Epidermal melanocyte (primary cell): ENCODE data around the gene SPATA22.
A peak's percentile ranks its signal among the peaks of the same experiment; 100 is the strongest.
"Not testable (repeated sequence)": the region's sequence is repeated elsewhere in the genome, so short reads cannot be mapped to it uniquely, and the experiment has no call there.

ENCODE experiments used
- DNase-seq: peaks from one replicate; pipeline ENCODE4 v3.0.0; 2011; ENCODE audit warnings: low spot score; ENCODE audit not compliant: insufficient read length

Gene SPATA22

DNA sequence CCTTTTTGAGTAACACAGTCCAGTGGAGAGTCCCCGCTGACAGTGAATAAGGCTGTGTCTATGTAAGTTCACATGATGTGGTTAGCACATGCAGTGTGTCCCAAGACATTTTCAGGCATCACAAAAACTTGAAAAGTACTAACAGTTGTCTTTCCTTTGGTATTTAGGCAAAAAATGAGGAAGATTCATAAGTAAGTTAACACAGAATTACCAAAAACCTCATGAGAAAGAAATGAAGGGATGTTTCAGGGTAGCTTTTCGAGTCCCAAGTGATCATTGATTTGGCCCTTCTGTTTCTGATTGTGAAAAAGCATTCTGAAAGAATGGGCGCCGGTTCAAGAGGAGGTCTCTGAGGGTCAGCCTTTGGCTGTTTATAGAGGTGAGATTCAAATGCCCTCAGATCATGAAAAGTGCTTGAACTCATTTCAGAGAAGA lies 3.6 kb upstream of the SPATA22 start:
- DNase-seq: no peak

DNA sequence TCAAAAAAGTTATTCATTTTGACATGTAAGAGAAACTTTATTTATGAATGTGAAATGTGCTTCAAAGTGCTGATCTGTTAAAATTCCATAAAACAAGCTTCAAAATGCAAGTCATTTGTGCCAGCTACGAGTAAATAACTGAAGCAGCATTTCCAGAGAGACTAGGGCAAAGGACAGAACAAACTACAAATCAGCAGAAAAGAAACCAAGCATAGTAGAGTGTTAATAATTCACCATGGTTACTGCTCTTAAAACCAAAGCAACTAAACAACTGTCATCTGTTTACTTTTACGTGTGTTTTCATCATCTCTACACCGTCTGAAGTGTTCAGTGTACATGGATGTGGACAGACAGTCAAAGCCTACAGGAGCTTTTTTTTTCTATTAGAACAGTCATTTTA lies 2.6 kb upstream of the SPATA22 start:
- DNase-seq: peak; percentile 25

DNA sequence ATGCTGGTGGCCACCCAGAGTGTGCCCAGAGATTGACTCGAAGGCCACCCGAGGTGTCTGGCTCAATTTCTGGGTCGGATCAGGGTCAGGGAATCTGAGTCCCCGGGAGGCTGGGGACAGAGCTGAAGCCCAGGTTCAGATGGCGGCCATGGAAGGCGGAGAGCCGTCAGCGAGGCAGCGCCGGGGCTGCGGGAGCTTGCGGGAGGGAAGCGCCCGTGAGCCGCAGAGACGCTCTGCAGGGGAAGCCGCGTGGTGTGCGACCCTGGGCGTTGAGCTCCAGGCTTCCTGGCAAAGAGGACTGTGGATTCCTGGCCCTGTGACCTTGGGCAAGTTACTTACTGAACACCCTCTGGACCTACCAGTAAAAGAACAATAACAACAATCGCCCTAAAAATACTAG lies 518 bp upstream of the SPATA22 start:
- DNase-seq: no peak

DNA sequence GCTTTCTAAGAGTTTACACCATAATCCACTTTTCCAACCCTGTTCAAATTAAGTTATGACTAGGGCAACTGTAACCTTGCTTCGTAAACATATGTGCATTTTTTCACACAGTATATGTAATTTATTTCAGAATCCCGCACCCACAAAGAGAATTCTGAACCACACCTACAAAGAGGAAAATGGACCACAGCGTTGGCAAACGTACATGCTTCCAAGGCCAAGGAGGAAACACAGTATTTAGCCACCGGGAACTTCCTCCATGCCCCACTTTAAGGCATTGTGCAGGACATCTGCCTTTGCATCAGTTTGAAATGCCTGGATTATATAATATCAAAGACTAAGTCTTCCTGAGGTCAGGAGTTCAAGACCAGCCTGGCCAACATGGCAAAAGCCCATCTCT lies 2.1 kb downstream of the SPATA22 start:
- DNase-seq: no peak

DNA sequence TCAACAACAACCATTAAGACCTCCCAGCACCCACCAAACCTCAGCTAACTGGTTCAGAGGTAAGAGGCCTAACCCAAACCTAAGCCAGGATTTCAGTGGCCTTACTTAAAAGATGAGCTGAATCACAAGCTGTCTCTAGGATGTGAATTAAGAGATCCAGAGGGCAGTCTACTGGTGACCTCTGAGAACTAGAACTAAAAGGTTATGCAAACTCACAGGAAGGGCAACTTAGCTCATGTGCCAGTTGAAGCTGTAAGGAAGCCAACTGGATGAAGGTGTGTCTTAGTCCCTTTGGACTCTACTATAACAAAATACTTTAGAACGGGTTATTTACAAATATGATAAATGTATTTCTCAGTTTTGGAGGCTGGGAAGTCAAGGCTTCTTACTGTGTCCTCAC lies 5.3 kb downstream of the SPATA22 start:
- not testable (repeated sequence) for DNase-seq

DNA sequence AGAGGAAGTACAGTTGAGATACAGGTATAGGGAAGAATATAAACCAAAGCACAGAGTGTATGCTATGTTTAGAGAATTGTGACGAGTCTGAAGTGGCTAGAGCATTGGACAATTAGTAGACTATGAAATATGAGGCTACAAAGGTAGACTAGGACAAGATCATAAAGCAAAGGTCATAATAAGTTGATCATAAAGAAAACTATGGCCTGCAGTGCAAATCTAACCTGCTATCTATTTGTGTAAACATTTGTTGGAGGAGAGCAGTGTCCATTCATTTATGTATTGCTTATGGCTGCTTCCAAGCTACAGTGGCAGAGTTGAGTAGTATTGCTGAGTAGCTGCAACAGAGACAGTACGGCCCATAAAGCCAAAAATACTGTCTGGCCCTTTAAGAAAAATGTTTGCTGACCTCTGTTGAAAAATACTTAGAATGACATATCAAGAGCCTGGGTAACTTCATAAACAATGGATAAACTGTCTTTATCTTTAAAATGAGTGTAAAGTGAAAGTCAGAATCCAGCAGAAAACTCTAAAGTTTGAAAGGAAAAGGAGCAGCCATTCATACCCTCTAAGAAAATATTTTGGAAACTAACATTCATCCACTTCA lies 23.5 kb downstream of the SPATA22 start:
- DNase-seq: peak; percentile 44

DNA sequence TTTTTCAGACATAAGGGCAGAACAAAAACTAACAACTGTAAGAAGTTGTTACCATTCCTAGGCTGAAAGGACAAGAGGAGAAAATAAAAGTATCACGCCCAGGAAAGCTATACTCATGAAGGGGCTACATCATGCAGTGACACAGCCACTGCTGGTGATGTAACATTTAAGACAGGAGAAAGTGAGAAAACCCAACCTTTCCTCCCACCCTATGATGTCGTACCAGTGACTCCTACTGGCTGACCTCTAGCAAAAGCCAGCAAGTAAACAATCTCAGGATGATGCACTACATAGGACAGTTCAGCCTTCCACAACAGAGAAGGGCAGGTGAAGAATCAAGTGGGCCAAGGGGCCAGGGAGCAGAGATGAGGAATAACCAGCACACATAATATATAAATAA lies 24.0 kb downstream of the SPATA22 start:
- DNase-seq: no peak

DNA sequence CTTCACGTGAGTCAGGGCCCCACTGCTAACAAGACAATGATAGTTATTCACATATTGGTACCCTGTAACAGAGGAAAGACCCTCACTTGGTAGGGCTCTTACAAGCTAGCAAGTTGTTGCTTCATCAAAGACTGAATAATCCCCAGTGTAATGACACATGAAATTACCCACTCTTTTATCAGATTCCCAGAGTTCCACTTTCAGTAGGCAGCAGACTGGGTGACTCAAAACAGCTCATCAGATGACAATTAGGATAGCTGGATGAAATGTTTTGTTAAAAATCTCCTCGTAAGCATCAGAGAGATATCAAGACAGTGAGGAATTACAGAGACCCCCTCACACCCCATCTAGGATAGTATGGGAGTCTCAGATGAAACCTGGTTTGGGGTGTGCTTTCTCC lies 31.2 kb downstream of the SPATA22 start:
- DNase-seq: no peak

DNA sequence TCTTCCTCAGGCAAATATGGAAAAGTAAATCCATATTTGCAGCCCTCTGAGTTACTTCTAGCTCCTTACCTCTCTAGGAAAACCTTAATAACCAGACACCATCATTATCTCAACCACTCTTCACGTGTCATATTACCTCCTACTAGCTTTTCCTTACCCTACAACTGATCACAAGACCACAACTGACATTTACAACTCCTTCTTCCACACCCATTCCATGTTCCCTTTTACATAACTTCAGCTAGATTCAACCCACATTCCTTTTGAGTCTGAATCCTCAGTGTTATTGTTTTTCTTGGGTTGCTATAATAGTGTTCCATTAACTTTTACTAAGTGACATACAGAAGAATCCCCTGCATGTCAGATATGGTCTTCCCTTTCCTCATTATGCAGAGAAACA lies 33.3 kb downstream of the SPATA22 start:
- no peak for DNase-seq

DNA sequence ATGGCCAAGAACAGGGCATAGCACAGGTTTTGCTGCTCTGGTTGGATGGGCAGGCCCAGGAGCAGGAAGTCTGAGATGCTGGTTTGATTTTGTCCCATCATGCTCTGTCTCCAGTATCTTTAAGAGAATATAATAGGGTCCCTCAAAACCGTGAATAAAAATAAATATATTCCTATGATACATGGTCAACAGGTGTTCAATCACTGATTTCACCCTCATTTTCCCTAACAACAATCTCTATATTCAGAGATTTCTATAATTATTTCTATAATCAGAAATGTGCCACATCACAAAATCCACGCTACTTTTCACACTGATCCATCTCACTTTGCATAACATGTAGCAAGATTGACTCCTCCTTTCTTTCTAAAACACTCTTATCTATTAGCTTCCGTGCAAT lies 37.9 kb downstream of the SPATA22 start, which contains the start of gene OR1E2:
Gene OR1E2 (minus strand): TSS at position 101 of the 400 bp plus-strand sequence. CDS start 0 bp downstream, at position 101.
- no peak for DNase-seq

DNA sequence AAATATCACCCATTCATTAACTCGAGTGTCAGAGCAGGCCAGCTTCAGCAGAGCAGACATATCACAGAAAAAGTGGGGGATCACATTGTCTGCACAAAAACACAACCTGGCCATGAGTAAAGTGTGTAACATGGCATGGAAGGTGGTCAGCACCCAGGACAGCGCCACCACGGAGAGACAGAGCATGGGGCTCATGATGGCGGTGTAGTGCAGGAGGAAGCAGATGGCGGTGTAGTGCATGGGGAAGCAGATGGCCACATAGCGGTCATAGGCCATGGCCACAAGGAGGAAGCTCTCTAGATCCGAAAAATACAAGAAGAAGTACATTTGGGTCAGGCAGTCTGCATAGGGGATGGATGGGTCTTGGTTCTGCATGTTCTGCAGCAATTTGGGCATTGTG lies 38.4 kb downstream of the SPATA22 start:
- not testable (repeated sequence) for DNase-seq

DNA sequence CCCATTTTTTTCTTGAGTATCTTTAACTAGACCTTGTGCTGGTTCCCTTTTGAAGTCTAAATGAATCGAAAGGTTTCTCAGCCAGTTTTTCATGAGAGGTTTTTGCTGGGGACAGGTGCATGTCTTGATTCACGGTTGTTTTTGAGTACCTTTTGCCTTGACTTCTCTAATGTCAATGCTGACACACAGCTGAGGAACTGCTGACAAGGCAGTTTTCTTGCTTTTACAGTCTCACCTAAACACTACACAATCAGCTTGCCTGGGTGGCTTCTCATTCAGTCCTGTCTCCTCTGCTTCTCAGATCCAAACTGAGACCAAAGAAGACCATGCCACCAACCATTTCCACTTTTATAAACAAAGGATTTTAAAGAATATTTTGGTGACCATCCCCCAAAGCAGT lies 53.4 kb downstream of the SPATA22 start:
- no peak for DNase-seq

DNA sequence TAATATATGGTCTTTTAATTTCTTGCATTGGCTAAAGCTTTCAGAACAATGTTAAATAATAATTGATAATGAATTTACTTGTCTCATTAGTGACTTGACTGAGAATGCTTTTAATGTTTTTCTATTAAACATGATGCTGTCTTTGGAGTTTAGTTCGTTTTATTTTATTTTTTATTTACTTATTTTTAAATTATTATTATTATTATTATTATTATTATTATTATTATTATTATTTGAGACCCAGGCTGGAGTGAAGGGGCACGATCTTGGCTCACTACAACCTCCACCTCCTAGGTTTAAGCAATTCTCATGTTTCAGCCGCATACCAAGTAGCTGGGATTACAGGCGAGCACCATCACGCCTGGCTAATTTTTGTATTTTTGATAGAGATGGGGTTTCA lies 56.0 kb downstream of the SPATA22 start:
- DNase-seq: no peak

DNA sequence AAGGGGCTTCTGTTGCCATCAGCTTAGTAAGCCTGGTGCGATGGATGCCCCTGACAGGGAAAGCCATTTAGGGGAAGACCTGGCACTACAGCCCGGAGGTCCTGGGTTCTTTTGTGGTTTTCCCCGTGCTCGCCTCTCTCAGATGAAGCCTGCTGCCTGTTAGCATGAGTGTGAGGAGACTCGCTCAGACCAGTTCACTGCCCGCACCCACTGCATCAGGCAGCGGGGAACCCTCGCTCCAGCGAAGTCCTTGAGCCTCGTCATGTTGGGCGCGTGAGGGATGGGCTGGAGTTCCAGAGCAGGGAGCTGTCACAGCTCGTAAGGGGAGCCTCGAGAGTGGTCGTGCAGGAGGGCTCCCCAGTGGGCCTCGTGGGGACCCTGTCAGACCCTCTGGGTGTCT lies 59.4 kb downstream of the SPATA22 start:
- DNase-seq: not testable (repeated sequence)

DNA sequence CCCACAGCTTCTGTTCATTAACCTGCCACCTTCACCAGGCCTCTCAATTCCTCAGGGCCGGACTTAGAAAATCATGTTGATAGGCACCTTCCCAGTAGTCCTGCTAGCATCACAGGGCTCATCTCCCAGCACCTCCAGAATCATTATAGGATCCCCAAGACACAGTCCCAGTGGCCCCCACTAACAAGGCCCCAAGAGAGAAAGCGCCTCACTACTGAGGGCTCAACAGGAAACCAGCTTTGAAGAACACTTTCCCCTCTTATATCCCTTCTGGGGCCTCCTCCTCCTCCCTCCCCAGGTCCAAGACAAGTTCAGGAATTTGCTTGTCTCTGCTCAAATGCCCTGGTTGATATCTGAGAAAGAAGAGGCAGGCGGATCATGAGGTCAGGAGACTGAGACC lies 60.5 kb downstream of the SPATA22 start, which contains the start of gene OR3A3:
Gene OR3A3 (plus strand): TSS at position 301 of the 400 bp plus-strand sequence.
- DNase-seq: no peak

DNA sequence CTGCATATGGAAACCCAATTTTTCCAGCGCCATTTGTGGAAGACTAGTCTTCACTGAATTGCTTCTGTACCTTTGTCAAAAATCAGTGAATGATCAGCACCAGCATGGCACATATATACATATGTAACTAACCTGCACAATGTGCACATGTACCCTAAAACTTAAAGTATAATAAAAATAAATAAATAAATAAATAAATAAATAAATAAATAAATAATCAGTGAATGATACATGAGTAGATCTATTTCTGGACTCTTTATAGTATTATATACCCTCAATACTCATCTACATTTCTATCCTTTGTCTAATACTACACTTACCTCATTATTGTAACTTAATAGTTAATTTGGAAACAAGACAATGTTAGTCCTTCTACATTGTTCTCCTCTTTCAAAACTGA lies 67.8 kb downstream of the SPATA22 start:
- DNase-seq: not testable (repeated sequence)

DNA sequence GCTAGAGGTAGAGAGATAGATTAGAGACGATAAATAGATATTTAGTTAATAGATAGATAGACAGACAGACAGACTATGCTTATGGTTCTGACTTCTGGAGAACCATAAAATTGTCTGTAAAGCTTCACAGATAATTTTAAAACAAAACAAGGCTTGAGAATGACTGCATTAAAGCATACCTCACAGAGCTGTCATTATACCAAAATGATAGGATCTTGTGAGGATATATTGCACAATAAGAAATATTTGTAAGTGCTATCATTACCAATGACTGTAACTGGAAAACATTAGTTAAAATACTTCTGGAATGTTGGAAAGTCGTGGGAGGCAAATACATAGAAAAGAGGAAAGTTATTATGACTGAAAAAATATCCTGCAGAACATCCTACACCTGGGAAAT lies 69.8 kb downstream of the SPATA22 start:
- DNase-seq: no peak

DNA sequence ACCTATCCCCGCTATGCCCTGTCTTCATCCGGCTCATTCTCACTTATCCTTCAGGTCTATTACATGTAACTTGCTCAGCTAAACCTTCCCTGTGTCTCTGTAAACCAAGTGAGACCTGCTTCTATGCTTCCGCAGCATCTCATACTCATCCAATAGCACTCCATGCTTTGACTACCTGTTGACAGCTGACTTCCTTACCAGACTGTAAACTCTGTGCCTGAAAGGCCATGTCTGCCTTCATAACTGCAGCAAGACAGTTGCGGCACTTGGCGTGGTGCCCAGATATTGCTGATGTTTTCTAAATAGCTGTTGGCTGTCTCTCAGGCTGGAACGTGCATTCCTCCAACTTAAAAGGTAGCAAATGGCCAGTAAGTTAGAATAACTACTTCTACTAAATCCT lies 71.6 kb downstream of the SPATA22 start:
- no peak for DNase-seq

DNA sequence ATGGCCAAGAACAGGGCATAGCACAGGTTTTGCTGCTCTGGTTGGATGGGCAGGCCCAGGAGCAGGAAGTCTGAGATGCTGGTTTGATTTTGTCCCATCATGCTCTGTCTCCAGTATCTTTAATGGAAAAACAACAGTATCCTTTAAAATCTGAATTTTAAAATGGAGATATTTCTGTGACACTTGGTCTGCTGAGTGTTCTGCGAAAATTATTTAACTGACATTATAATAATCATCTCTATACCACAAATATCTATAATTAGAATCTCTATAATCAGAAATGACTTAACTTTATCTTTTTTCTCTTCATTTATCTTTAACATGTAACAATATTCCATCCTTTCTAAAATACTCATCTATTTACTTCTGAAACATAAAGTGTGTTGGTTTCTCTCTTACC lies 73.3 kb downstream of the SPATA22 start, which contains the start of gene OR1E1:
Gene OR1E1 (minus strand): TSS at position 101 of the 400 bp plus-strand sequence. CDS start 0 bp downstream, at position 101.
- no peak for DNase-seq

DNA sequence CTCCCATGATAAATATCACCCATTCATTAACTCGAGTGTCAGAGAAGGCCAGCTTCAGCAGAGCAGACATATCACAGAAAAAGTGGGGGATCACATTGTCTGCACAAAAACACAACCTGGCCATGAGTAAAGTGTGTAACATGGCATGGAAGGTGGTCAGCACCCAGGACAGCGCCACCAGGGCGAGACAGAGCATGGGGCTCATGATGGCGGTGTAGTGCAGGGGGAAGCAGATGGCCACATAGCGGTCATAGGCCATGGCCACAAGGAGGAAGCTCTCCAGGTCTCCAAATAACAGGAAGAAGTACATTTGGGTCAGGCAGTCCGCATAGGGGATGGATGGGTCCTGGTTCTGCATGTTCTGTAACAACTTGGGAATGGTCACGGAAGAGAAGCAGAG lies 73.8 kb downstream of the SPATA22 start:
- not testable (repeated sequence) for DNase-seq
